GM19025 (cell line): ENCODE results near the gene CUL1.
"Not testable (repeated sequence)": the region's sequence is repeated elsewhere in the genome, so short reads cannot be mapped to it uniquely, and the experiment has no call there.

ENCODE experiments used
- ATAC-seq: cut with Tn5 transposase; IDR thresholded peaks from one replicate; pipeline ENCODE4 v1.9.1; 2021; ENCODE audit warnings: mild to moderate bottlenecking, low read depth, moderate library complexity; ENCODE audit not compliant: unreplicated experiment

CUL1 gene

DNA sequence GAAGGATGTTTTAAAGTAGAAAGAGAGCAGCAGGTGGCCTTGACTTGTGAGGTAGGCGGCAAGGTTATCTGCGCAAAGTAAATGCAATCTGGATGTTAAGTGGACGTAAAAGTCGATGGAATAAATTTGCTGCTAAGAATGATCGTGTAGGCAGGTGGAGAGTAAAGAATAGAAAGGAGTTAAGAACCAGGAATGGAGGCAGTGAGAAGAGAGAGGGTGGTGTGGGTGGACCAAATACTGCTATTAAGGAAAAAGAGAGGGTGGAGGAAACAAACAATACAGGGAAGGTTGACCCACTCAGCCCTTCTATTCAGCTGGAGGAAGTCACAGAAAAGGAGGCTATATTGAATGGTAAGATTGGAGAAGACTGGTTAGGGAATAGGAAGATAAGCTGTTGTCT is 1.9 kb upstream of the CUL1 start:
- ATAC-seq = no peak

DNA sequence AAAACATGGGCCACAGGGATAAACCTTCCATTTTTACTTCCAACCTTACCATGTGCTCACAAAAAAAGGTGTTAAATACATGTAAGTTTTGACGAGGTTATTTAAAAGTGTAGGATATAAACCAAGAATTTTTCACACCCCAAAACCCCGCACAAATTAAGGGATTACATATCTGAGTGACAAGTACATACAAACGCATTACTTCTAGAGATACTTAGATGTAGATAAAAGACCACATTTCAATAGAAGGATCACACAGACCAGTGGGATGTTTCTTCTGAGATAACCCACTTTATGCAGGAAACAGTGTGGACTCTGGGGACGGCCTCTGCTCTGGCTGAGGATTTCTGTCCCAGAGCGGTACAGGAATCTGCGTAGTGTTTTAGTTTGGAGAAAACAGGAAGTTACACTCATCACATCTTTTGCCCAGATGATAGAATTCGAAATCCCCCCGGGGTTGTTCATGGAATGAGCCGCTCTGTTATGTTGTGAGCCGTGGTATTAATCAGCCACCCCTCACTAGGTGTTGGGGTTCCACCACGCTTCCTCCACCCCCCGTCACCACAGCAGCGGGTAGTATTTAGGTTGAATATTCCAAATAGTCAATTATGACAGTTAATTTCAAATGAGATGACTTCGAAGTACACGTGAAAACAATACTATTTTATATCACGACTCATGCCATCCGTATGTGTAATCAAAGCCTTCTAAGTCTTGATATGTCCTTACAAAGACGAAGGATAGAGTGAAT is 1.3 kb upstream of the CUL1 start:
- no peak for ATAC-seq

DNA sequence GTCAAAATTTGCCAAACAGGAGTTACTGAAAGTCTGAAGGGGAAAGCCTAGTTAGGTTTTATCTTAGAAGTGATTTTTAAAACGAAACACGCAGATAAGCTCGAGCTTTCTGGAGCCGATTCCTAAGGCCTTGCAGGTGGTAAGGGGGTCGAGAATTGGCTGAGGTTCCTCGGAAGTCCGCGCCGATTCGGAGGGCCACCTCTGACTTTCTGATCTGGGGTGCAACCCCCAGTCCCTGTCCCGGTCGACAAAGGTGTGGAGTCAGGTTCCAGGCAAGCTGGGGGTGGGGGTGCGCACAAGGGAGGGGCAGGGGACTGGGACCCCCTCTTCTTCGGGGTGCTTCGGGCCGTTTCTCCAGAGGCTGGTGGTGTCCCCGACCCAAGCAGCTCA is 701 bp upstream of the CUL1 start:
- ATAC-seq = no peak

DNA sequence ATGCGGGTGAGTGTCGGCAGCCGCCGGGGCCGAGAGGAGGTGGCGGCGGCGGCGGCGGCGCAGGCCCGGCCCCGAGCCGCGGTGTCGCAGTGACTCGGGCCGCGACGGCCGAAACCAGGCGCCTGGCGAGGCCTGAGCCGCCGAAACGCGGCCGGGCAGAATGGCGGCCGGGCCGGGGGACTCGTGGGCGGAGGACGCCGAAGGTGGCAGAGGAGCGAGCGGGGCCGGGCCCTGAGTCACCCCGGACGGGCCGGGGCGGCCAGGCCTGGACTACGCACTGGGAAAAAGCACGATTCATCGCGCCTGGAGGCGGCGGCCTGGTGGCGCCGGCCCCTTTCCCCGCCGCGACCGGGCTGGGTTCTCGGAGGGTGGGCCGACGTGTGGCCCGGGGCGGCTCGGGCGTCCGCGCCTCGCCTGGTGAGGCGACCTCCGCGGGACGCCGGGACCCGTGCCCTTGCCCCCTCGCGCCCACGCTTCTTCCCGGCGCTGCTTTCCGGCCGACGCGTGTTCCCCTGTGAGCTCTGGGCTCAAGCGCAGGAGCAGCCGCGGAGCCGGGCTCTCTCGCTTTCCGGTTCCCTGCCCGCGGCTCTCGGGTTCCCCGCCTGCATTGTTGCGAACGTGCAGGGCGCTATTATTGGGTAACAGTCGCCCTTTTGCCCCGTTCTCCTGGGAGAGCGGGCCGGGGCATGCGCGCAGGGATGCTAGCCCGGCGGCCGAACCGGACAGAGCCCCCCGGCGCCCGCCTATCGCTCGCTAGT is 500 bp downstream of the CUL1 start:
- ATAC-seq = peak; percentile 36

DNA sequence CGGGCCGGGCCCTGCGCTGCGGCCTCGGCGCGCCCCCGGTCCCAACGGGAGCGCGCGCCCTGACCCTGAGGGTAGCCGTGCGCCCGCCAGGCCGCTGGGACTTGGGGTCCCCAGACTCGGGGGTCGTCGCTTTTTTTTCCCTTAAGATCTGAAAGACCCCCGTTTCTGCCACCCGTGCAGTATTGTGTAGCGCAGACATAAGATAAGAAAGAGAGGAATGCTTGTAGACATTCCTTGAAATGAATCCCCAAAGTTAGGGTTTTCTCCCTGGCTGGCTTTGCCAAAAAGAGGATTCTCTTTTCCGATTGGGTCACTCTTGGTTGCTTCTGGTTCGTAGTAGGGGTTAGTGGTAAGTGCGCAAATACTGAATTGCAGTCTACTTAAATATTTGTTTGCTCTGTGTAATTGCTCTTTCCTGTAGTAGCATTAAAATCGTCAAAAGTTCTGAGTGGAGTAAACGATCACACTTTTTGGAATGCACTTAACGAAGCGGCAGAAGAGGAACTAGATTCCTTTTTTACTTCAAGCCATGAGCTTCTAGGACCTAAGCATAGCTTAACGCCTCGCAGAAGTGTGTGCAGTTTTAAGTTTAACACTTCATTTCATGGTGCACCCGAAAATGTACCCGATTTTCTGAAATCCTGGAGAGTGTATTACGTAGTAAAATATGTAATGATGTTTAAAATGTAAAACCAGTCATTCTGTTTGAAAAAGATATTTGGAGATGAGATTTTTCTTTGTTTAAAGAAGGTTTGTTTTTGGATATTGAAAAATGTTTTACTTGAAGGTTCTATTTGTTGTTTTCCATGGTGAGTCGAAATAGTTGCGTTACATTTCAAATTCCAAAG is 1.3 kb downstream of the CUL1 start:
- peak; percentile 25 for ATAC-seq

DNA sequence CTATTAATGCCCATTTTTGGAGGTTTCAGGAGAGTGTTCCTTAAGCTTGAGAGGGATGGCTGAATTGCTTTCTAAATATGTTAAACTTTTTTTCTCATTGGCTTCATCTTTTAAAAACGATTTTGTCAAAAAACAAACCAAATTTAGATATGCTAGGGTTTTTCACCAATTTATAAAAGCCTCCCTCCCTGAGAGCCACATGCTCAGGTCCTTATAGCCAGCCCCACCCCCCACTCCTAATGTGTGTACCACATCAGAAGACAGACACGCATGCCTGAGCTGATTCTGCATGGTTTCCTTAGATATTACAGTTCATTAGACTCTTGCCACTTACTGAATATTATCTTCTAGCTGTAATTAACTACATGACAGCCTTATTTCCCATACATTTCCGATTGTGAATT is 2.0 kb downstream of the CUL1 start:
- no peak for ATAC-seq

DNA sequence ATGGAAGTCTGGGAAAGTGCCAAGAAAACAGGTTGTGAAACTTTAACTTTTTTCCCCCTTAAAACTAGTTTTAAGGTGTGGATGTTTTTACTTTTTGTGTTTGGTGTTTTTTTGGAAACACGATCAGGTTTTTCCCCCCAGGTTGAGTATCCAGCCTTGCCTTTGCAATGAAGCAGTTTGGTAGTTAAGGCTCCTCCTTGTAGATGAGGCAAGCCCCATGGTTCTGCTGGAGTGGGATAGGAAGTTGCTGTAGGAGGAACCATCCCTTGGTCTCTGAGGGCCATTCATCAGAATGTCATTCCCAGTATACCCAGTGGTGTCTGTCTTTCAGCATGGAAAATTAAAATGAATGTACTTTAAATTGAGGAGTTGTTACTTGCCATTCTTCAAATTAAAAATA is 2.7 kb downstream of the CUL1 start:
- ATAC-seq = no peak

DNA sequence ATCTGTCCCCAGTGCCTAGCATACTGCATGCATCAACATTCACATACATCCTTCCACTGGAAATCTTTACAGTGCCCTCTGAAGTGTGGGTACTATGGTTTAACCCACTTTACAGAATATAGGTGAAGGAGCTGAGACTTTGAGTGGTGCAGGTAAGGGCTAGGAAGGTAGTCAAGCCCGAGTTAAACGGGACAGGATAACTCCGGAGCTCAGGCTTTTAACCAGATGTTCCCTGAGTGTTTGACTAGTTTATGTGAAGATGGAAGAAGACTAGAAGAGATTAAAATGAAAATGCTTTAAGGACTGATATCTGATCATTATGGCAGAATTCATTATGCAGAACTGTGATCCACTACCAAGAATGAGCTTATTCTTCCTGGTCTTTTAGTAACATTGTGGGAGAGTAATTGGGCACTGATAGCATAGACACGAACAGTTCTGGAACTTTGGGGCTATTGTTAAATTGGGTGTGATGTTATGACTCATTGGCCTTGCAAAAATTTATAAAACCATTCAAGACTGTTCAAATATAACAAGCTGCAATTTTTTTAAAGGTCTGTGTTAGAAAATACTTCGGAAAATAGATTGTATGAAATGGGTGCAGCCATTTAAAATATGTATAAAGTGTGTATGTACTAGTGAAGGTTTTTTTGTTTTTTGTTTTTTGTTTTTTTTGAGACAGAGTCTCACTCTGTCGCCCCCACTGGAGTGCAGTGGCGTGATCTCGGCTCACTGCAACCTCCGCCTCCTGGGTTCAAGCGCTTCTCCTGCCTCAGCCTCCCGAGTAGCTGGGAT is 4.4 kb downstream of the CUL1 start:
- ATAC-seq = no peak

DNA sequence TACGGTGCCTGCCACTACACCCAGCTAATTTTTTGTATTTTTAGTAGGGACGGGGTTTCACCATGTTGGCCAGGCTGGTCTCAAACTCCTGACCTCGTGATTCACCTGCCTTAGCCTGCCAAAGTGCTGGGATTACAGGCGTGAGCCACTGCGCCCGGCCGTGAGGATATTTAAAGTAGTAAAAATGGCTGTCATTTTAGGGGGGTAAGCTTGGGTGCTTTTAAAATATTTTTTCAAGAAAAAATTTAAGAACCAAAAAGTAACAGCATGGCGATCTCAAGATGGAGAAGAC is 4.9 kb downstream of the CUL1 start:
- not testable (repeated sequence) for ATAC-seq

DNA sequence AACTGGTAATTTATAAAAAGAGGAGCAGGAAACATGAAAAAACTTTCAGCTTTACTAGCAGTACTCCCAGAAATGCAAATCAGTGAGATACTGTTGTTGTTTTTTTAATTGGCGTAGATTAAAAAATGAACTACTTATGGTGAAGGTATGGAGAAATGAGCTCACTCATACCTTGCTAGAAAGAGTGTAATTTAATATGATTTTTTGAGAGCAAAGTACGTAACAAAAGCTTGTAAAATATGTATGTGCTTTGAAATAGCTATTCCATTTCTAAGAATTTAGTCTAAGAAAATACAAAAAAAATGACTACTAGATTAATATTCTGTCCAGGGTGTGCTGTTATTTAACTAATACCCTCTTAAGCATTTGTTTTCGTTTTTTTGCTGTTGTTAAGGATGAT is 5.5 kb downstream of the CUL1 start:
- no peak for ATAC-seq

DNA sequence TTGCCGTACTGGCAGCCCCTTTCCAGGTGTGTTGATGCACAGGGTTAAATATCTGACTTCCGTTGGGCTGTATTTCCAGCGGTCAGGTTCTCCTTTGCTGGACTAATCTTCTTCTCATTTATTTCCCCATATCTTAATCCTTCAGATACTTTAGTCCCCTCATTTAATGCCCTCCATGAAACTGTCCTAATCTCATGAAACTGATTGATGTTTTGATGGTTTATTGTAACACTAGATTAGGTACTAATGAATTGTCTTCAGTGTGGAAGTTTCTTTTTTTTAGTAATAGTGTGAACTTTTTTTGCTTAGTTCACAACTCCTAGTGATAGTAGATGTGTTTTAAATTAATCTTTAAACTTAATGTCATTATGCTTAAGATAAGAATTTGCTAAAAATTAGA is 6.3 kb downstream of the CUL1 start:
- no peak for ATAC-seq

DNA sequence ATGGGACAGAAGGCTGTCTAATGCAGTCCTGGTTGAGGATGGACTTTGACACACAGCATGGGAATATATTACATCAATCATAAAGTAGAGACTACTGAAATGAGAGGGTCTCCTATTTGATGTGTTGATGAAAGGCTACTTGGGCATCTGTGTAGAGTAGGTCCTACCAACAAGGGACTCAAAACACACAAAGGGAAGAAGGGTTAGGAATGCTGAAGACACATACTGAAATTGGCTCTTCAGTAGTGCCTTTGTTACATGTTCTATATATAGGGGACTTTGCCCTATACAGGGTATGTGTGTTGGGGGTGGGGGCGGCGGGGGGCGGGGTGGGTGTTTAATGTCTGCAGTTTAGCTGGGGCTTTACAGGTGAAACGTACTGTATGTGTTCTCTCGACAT is 7.7 kb downstream of the CUL1 start:
- ATAC-seq = no peak

DNA sequence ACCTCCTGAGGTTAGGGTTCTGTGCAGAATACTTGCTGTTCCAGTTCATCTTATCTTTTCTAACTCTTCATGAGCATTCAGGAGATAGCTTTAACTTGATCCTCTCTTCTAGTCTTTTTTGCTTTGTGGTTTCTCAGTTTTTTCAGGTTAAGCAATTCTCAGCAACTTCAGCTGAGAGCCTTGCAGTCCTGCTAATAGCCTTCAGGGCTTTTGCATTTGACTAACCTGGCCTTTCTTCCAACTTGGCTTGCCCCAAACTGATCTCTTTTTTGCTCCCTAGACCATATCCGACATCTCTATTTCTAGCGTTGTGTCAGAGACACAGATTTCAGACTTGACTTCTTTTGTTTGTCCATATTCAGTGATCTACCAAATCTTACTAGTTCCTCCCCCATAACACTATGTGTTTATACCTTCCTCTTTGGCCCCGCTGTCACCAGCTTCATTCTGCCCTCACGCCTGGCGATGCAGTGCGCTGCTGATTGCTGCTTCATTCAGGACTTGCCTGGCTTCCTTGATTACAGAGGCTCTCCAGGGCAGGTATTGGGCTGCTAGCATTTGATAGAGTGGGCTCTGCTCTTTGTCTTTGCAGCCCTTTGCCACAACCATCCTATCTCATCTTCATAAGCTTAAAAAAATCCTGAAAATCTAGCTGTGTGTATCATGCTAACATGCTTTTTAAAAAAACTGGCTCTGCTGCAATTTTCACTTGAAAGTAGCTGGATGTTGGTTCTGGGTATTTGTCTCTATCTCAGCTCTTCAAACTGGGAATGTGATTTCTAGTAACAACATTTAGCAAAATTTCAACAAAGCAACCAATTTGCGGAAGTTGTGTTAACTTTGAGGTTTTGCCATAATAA is 9.6 kb downstream of the CUL1 start:
- no peak for ATAC-seq

DNA sequence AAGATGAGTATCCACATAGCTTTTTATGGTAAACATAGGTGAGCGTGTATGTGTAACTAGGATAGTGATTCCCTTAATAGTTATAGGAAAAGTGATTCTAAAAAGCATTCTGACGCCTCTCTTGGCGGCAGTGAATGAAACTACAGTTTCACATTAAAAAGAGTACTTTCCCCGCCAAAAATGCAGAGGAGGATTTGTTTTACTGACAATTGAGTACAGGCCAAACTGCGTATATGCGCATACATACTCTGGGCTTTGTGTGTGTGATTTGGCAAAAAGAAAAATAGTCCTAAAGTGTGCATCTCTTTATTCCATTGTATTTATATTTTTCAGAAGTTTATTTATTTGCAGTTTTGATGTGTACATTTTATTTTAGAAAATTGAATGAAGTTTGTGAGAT is 10.3 kb downstream of the CUL1 start:
- ATAC-seq = no peak

DNA sequence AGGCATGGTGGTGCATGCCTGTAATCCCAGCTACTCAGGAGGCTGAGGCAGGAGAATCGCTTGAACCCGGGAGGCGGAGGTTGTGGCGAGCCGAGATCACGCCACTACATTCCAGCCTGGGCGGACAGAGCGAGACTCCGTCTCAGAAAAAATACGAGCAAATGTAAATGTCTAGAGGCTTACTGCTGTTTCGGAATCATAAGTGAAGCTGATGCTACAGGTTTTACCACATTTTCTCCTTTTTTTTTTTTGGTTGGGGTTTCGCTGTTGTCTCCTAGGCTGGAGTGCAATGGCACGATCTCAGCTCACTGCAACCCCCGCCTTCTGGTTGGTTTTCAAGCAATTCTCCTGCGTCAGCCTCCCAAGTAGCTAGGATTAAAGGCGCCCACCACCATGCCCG is 11.7 kb downstream of the CUL1 start:
- not testable (repeated sequence) for ATAC-seq

DNA sequence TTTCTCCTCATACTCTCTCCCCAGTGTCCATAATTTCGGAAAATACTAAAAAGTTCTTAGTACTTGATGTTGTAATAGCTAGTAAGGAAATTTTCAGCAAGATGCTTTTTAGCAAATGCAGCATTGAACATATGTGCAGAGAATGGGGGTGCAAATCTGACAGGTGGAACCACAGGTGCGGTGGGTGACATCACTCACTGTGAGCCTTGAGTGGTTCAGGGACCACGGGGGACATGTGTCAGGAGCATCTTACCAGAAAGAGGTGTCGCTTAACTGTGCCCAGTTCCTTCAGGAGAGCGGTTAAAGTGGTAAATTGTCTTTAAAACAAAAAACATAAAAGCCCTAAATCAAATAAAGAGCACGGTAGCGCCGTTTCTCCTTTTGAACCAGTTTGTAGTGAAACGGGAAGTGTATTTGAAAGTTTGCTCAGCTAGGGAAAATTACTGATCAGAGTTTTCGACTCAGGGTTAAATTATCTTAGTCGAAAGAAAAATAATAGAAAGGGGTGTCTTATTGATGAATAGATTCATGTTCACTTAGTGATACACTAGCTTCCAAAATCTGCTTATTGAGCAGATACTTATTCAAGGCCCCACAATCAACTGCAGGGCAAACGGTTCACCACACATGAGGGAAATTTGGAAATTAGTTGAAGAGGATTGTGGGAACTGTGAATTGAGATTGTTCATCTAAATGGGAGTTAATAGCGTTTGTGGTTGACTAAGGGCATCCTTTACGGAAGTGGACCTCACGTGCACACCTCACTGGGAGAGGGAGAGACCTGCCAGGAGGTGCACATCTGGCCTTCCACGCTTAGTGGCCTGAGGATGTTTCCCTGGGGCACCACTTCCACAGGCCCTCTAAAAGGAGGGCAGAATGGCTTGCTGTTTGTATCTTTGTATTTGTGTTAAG is 12.7 kb downstream of the CUL1 start:
- ATAC-seq = no peak

DNA sequence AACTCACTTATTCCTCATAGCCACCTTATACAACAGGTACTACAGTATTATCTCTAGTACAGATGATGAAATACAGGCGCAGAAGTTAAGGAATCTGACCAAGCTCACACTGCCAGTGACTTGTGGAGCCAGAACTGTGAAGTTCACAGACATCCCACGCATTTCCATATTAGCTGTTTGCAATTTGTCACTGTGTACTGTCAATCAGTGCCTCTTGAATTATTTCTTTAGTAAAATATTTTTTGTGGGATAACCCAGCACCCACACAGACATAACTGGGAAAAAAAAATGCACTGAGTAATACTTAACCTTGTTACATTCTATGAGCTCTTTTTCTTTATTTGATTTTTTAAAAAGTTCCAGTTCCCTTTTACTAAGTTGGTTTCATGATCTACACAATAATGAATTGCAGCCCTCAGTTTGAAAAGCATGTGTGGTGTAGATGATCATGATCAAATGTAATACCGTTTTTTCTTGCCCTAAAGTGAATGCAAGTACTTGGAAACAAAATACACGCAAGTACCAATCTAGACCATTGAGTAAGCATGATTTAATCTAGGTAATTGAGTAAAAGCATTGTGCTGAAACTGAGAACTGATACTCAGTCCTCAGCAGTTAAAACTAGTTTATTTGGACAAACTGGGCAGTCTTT is 14.1 kb downstream of the CUL1 start:
- peak; percentile 48 for ATAC-seq

DNA sequence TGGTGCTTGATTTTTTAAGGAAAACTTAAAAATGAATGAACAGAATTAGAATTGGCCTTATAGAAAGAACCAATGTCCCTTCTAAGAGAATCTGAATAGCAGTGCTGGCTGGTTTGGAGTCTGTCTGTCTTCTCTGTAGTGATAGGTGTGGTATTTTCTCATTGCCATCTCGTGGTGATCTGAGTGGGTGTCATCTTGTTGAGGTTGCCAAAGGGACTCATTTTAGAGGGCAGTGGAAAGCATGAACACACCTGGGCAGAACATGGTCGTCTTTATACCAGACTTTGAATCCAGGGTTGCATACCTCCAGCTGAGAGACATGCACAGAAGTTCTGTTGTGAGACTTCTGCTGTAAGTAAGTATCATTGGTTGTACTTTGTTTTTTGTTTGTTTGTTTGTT is 15.8 kb downstream of the CUL1 start:
- ATAC-seq = no peak
